Mesothelial cell of epicardium (in vitro differentiated cells): ENCODE measurements around the gene DISC1. TPM values are rescaled to one million over a fixed set of nuclear protein-coding genes. Genes with fewer than 3 reads are reported as not detected.
"Not testable (repeated sequence)": the region's sequence is repeated elsewhere in the genome, so short reads cannot be mapped to it uniquely, and the experiment has no call there.

ENCODE experiments used
- DNase-seq, 2 experiments: peaks; one replicate each; pipeline ENCODE4 v3.0.0; 2021; ENCODE audit warnings: low spot score in 2 of 2; ENCODE audit not compliant: unreplicated experiment in 2 of 2
- H3K27ac Mint-ChIP-seq: 2 replicates; pipeline ENCODE4 v1.8.0; 2021; ENCODE audit warnings: mixed read lengths
- H3K27me3 Mint-ChIP-seq: 2 replicates; pipeline ENCODE4 v1.8.0; 2021; ENCODE audit warnings: low read depth, mixed read lengths
- H3K36me3 Mint-ChIP-seq: 2 replicates; pipeline ENCODE4 v1.8.0; 2021; ENCODE audit warnings: mixed read lengths
- H3K4me1 Mint-ChIP-seq: 2 replicates; pipeline ENCODE4 v1.8.0; 2021; ENCODE audit warnings: mixed read lengths
- H3K4me3 Mint-ChIP-seq: 2 replicates; pipeline ENCODE4 v1.8.0; 2021; ENCODE audit warnings: mild to moderate bottlenecking, moderate library complexity, mixed read lengths
- H3K9me3 Mint-ChIP-seq: 2 replicates; pipeline ENCODE4 v1.8.0; 2021; ENCODE audit warnings: mixed read lengths
- CTCF ChIP-seq: fragments of 200-600 bp; sonication (generic); IDR thresholded peaks from one replicate; pipeline ENCODE4 v1.5.0; 2021; ENCODE audit warnings: antibody characterized with exemption; ENCODE audit not compliant: unreplicated experiment
- total RNA-seq: library from RNA; stranded (reverse); gene quantifications from 3 replicates; pipeline ENCODE4 v1.2.1, GENCODE V29; 2021

DISC1 gene
- total RNA-seq, 1 donor from 2014 or later: 9.1 TPM

DNA sequence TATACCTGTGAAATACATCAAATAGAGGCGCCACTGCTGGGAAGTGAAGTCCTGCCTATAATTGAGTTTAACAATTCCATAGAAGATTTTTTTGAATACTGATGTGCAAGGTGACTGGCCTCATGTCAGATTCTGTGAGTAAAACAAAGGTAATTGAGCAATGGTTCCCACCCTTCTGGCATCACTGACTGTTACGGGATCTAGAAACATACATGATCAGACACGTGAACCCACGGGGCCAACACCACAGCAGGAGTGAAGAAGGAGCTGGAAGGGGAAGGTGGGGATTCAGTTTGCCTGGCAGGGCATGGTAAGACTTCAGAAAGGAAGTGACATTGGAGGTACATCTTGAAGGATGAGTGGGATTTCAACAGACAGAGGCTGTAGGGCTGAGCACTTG is 270.2 kb downstream of the DISC1 start:
- Mint-ChIP-seq H3K27me3 (no peaks in the 10 kb centered on the region), H3K4me3 (no peak overlapping the region), H3K36me3 (peaks cover 2% of the 10 kb centered on the region), H3K27ac (no peak overlapping the region), H3K9me3 (peaks cover 8% of the 10 kb centered on the region), H3K4me1 (peaks cover 18% of the 10 kb centered on the region)
- no peak for TF ChIP-seq CTCF
- no peak for DNase-seq

DNA sequence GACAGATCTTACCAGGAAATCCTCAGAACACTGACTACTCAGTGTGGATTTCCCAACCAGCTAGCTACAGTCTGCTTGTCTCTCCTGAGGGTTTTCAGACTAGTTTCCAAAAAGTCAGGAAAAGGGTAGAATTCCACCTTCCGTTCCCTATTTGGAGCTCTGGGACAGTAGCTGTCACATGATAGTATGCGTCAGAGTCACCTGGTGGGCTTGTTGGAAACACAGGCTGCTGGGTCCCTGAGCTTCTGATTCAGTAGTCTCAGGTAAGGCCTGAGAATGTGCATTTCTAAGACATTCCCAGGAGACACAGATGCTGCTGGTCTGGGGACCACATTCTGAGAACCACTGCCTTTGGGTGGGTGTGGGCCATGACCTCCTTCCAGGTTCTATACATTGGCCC is 272.5 kb downstream of the DISC1 start:
- no peak overlapping the region for H3K4me3 Mint-ChIP-seq
- peaks cover 10% of the 10 kb centered on the region for H3K9me3 Mint-ChIP-seq
- DNase-seq: no peak
- TF ChIP-seq CTCF: no peak
- H3K36me3 Mint-ChIP-seq: peaks cover 4% of the 10 kb centered on the region
- H3K4me1 Mint-ChIP-seq: peaks cover 18% of the 10 kb centered on the region
- H3K27ac Mint-ChIP-seq: no peak overlapping the region
- H3K27me3 Mint-ChIP-seq: no peaks in the 10 kb centered on the region

DNA sequence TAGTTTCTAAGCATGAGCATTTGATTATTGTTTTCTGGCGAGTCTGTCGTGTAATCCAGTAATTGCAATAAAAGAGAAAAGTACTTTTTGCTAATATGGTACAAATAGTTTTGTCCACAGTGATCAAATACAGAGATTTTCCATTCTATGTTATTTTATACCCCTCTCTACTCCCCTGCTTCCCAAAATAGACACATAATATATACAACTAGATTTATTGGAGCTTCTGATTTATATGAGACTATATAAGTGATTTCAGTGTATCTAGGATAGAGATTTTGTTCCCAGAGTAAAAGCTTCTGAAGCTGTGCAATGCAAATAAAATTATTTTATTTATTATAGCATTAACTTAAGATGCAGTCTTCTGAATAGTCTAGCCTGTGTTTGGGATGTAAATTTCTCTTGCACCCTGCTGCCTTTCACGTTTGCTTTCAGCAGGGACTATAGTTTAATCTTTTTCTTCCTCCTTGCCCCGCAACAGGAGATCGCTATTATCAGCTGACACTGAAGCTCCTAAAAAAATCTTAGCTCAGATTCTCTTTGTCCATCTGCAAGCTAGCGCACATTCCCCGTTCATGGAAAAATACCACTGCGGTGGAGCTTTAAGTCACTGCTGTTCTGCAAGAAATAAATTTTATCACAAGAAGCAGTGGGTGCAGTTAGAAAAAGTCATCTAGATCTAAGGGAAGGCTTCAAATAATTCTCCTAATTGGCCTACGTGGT is 273.3 kb downstream of the DISC1 start:
- H3K4me3 Mint-ChIP-seq: no peak overlapping the region

DNA sequence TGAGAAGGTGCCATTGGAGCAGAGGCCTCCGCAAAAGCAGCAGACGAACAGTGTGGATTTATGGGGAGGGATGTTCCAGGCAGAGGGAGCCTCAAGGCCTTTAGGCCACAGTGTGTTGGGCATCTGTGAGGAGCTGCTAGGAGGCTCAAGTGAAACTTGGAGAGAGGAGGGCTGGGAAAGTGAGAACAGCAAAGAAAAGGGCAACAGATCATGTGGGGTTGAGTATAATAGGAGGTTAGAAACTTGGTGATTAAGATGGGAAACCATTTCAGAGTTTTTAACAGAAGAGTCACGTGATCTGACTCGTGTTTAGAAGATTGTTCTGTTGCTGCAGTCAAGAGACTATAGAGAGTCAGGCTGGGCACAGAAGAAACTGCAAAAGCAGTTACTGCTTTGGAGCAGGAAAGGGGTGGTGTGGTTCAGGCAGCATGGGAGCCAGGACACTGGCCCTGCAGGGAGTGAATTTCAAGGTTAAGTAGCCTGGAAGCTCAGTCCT is 277.0 kb downstream of the DISC1 start:
- no peak for DNase-seq
- H3K9me3 Mint-ChIP-seq: peaks cover 25% of the 10 kb centered on the region
- H3K36me3 Mint-ChIP-seq: peaks cover 4% of the 10 kb centered on the region
- H3K4me1 Mint-ChIP-seq: peaks cover 6% of the 10 kb centered on the region
- H3K27ac Mint-ChIP-seq: no peak overlapping the region
- no peak for TF ChIP-seq CTCF
- no peaks in the 10 kb centered on the region for H3K27me3 Mint-ChIP-seq
- H3K4me3 Mint-ChIP-seq: no peak overlapping the region

More for the DNA sequence above, 273.3 kb downstream of the DISC1 start:
- Mint-ChIP-seq H3K9me3 (peaks cover 18% of the 10 kb centered on the region), H3K27me3 (no peaks in the 10 kb centered on the region), H3K4me1 (peaks cover 18% of the 10 kb centered on the region), H3K36me3 (peaks cover 4% of the 10 kb centered on the region), H3K27ac (peak overlapping the region; percentile 31)
- no peak for DNase-seq
- no peak for TF ChIP-seq CTCF

DNA sequence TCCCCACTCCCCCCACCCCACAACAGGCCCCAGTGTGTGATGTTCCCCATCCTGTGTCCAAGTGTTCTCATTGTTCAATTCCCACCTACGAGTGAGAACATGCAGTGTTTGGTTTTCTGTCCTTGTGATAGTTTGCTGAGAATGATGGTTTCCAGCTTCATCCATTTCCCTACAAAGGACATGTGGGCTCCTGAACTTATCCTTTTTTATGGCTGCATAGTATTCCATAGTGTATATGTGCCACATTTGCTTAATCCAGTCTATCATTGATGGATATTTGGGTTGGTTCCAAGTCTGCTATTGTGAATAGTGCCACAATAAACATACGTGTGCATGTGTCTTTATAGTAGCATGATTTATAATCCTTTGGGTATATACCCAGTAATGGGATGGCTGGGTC is 280.7 kb downstream of the DISC1 start:
- H3K9me3 Mint-ChIP-seq: peaks cover 37% of the 10 kb centered on the region
- H3K4me1 Mint-ChIP-seq: not testable (repeated sequence)

DNA sequence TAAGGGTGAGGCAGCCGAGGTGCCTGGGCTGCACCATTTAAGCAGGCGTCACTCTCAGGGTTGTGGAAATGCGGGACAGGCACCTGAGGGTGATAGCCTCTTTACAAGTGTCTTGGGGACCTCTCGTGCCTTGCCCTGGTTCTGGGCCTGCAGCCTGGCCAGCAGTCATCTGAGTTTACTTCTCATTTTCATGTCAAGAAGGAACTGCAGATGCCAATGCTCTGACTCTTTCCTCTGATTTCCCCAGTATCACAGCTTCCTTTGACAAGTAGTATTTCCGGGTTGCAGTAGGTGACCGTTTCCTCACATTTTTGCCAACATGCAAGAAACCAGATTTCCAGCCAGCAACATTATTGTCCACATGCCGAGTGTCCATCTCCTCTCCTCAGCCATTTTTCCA is 286.9 kb downstream of the DISC1 start:
- Mint-ChIP-seq H3K4me3 (no peak overlapping the region), H3K9me3 (peaks cover 12% of the 10 kb centered on the region), H3K36me3 (peaks cover 5% of the 10 kb centered on the region), H3K27me3 (peaks cover 3% of the 10 kb centered on the region), H3K4me1 (peaks cover 1% of the 10 kb centered on the region), H3K27ac (no peak overlapping the region)
- TF ChIP-seq CTCF: no peak
- DNase-seq: no peak

More for the DNA sequence above, 280.7 kb downstream of the DISC1 start:
- H3K27ac Mint-ChIP-seq, H3K27me3 Mint-ChIP-seq, H3K36me3 Mint-ChIP-seq, DNase-seq, H3K4me3 Mint-ChIP-seq: not testable (repeated sequence)
